GM21423 (cell line): ENCODE results near the gene LAT.

Experiments used
- ATAC-seq: cut with Tn5 transposase; IDR thresholded peaks from one replicate; pipeline ENCODE4 v1.9.1; 2021; ENCODE audit warnings: mild to moderate bottlenecking, moderate library complexity; ENCODE audit not compliant: unreplicated experiment

Gene LAT

DNA sequence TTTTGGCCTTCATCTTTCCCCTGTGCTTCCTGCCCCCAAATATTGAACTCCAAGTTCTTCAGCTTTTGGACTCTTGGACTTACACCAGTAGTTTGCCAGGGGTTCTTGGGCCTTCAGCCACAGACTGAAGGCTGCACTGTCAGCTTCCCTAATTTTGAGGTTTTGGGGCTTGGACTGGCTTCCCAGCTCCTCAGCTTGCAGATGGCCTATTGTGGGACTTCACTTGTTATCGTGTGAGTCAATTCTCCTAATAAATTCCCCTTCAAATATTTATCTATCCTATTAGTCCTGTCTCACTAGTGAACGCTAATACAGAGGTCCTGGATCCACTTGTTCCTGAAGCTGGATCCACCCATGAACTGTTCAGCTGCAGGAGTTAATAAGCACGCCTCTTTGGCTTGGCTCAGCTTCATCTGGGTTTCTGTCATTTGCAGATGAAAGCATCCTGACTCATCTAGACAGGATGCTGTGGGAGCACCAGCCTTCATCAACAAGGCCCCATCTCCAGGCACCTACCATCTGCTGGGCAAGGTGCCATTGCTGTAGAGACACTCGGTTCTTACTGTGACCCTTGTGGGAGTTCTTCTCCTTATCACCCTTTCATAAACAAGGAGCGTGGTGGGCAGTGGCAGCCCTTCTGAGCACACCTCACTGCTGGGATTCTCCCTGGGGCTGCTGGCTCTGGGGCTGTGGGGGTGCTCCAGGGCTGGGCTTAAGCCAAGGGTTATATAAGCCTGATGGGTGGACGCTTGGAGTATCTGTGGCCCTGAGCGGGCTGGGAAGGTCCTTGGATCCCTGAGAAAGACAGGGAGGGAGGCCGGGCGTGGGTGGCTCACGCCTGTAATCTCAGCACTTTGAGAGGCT, 23.1 kb downstream of the LAT start:
- no peak for ATAC-seq

DNA sequence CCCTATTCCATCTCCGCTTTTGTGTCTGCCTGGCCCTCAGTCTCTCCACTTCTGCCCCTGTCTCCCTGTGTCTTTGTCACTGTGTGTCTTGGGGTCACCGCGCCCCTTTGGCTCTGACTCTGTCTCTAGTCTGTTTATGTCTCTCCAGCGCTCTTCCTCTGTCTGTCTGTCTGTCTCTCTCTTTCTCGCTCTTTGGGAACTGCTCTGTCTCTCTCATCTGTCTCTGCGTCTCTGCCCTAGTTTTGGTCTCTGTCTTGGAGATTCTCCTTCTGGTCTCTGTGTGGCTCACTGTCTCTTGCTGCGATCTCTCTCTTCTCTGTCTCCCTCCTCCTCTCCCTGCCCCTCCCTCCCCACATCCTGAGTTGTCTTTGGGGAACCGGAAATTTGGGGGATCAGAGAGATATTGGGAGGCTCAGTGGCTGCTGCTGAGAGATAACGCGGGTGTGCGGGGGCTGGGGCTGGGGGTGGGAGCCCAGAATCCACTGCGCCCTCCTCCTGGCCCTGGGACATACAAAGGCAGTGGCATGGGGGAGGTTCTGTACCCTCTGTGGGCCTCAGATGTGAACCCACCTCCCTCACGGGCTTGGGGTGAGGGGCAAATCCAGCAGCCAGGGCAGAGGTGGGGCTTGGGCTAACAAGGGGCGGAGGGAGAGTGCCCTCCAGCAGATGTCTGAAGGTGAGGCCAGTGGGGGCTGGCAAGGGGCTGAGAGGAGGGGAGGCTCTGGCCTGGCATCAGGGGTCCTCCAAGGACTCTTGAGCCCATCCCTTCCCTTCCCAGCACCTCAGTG, 24.4 kb downstream of the LAT start:
- ATAC-seq, result no peak

DNA sequence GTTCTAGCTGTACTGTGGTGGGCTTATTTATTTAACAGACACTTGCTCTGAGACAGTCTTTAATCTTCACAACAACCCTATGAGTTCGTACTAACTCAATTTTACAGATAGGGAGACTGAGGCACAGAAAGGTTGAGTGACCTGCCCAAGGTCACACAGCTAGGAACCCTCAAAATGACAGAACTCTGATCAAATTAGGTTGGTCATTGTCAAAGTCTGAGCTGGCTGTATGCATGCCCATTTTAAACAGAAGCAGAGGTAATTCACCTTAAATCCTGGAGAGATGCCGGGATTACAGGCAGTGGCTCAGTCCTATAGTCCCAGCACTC, 24.9 kb downstream of the LAT start:
- no peak for ATAC-seq

DNA sequence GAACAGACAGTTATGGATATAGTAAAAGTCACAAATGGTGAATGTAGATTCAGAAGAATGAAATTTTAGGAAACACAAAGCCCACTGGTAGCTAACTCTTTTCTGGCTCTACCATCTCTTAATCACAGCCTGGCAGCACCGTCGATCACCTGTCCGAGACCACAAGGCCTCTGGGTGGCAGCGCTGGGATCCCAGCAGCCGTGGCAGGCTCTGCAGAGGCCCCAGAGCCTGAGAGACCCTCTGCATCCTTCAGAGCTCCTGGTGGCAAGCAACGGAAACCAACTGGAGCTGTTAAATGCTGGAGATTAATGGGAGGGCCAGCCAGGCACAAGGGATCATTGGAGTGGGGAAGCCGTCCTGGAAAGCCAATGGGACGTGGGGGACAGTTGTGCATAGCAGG, 26.3 kb downstream of the LAT start:
- ATAC-seq, result no peak

DNA sequence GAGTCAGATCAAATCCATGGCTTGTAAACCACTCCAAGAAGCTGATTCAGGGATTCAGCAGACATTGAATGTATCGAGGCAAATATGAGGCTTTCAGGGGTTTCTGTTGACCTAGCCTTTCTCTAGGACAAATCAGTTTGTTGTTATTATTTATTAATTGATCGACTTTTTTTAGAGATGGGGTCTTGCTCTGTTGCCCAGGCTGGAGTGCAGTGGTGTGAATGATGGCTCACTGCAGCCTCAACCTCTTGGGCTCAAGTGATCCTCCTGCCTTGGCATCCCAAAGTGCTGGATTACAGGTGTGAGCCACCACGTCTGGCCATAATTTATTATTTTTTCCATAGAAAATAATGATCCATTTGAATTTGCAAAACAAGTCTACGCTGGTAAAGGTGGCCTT, 27.0 kb downstream of the LAT start:
- ATAC-seq, result no peak

DNA sequence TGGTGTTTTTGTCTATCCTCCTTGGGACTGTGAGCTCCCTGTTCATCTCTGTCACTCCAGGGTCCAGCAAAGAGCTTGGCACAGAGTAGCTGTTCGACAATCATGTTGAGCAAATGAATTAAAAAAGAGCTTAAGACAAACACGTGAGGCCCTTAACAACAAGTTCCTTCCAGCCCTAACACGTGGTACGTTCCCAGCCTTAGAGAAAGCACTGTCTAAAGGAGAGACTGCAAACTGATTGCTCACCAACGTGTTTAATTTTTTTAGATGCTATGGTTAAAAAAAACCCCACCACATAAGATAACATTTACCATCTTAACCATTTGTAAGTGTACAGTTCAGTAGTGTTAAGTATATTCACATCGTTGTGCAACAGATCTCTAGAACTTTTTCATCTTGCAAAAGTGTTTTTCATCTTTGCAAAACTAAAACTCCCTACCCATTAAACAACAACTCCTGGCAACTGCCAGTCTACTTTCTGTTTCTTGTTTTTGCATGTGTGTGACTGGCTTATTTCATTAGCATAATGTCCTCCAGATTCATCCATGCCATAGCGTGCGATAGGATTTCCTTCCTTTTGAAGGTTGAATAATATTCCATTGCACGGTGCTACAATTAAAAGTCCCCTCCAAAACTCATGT, 28.2 kb downstream of the LAT start:
- ATAC-seq, result no peak

DNA sequence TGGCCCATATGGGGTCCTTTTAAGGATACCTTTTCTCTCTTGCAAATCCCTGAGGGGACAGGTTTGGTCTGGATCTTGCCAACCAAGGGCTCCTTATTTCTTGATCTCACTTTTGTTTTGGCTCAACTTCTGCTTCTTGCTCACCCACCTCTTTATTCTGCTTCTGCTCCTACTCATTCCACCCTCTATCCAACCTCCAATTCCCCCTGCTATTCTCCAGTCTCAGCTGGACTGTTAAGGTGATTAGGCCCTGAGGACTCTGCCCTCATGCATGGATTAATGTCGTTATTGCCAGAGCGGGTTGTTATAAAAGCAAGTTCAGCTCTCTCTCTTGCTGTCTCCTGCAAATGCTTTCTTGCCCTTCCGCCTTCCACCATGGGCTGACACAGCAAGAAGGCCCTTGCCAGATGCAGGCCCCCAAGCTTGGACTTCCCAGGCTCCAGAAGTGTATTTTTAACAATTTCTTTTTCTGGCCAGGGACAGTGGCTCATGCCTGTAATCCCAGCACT, 29.8 kb downstream of the LAT start:
- ATAC-seq, result no peak

DNA sequence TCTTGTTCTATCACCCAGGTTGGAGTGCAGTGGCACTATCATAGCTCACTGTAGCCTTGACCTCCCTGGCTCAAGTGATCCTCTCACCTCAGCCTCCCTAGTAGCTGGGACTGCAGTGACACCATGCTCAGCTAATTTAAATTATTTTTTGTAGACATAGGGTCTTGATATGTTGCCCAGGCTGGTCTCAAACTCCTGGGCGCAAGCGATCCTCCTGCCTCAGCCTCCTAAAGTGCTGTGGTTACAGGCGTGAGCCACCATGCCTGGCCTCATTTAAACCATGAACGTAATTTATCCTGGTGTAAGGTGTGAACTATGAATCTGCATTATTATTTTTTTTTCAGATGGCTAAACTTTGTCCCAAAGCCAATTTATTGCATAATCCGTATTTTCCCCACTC, 37.3 kb downstream of the LAT start:
- no peak for ATAC-seq

DNA sequence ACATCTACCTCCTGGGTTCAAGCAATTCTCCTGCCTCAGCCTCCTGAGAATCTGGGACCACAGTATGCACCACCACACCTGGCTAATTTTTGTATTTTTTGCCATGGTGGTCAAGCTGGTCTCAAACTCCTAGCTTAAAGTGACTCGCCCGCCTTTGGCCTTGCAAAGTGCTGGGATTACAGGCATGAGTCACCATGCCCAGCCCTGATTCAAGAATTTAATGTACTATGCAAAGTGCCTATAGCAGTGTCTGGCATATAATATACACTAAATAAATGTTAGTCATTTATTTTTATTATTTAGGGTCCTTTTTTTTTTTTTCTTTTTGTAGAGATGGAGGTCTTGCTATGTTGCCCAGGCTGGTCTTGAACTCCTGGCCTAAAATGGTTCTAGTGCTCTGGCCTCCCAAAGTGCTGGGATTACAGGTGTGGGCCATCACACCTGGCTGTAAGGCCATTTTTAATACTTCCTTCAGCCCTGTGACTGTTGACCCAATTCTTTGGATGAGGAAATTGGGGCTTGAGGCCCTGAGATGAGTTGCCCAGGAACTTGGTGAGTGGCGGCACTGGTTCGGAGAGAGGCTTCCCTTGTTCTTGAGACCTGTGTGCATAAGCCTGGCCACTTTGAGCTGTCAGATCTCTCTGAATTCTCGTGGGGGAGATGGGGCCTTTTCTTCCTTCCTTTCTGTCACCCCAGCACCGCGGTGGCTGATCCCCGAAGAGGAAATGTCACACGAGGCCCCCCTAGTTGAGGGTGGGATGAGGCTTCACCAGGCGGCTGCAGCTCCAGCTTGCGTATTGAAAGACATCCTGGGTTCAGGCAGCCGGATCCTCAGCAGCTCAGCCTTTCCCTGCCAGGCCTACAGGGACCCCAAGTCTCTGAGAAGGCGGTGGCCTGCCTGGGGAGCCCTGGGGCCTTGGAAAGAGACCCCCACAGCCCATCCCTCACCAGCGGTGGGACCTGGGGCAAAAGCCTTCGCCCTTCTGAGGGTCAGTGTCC, 38.7 kb downstream of the LAT start:
- ATAC-seq, result no peak

DNA sequence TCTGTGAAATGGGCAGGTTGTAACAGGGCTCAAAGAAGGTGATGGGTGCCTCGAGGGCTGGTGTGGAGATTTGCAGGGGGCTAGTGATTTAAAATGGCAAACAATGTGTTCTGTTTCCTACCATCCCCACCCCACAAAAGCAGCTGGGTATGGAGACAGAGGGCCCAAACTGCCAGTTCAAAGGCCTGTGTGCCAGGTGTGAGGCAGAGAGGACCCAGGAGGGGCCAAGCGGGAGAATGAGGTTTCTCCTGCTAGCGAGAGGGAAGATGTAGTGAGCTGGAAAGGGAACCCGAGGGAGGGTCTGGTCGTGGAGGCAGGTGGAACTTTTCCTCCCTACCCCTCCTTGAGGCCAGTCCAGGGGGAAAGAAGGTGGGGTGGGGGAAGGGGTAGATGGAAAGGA, 39.4 kb downstream of the LAT start:
- ATAC-seq, result no peak

DNA sequence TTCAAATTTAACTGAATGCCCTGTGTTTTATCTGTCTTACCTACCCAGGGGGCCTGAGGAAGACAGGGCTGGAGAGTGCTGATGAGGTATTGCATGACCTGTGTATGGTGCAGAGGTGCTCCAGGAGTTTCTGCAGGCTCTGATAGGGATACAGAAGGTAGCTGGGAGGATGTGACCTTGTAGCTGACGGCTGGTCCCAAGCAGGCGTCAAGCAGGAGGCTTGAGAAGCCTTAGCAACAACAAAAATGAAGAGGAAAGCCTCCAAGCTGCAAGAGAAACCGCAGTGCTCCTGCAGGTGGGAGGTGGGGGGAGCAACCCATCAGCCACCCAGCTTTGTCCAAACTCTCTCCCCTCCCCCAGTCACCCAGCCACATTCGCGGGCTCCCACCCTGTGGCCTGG, 40.4 kb downstream of the LAT start:
- ATAC-seq, result no peak

DNA sequence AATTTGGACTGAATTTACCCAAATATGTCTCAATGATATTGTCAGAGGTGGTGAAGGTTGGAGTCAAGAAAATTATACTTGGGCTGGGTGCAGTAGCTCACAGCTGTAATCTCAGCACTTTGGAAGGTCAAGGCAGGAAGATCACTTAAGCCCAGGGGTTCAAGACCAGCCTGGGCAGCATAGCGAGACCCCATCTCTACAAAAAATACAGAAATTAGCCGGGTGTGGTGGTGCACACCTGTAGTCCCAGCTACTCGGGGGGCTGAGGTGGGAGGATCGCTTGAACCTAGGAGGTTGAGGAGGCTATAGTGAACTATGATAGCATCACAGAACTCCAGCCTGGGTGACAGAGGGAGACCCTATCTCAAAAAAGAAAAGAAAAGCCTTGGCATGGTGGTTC, 40.9 kb downstream of the LAT start:
- no peak for ATAC-seq

DNA sequence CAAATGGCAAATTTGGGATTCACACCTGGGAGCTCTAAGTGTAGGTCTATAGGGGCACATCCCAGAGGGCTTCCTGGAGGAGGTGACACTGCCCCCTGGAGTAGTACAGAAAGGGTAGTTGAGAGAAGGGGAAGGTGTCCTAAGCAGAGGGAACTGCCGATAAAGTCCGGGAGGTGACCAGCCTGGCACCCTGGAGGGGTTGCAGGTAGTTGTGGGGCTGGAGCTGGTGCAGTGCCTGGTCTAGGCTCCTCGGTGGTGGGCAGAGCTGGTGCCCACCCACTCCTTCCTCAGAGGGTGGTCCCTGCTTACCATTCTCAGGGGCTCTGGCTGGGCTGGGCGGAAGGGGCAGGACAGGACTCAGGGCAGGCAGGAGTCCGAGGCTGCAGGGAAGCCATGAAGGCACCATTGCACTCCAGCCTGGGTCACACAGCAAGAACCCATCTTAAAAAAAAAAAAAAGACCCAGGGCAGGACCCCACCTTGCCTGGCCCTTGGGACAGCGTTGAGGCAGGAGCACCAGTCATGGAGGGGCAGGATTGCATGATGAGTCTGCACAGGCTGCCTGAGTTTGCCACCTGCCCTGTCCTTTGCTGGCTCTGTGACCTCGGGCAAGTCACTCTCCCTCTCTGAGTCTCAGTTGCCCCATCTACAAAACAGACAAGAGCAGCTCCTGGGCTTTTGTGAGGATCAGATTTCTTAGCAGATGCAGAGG, 43.8 kb downstream of the LAT start:
- ATAC-seq, result no peak

DNA sequence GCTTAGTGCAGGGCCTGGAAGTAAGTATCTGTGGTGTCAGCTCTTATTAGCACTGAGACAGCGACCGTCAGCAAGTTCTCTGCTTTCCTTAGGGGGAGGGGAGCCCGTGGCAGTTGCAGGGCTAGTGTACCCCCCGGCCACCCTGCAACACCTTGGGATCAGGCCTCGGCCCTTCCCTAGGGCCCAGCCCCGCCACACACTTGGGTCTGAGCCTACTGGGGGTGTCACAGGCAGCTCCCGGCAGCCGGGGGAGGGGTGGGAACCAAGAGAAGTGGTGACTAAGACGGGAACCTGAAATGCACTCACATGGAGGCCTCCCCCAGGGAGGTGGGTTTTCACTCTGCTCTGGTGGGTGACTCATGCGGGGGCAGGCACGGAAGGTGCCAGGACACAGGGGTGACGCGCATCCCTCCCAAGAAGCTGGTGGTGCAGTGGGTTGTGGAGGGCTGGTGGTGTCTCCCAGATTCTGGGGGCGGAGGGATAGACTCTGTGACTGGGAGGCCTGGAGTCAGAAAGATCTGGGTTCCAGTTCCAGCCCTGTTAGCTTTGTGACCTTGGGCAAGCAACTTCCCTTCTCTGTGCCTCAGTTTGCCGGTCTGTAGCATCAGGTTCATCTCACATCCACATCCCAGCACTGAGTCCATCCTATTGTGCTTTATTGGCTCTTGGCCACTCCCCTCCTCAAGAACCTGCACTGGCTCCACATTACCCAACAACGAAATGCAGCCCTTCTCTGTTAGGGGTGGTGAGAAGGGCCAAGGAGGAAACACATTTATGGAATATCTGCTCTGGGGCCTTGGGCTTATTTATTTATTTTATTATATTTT, 44.5 kb downstream of the LAT start:
- no peak for ATAC-seq

DNA sequence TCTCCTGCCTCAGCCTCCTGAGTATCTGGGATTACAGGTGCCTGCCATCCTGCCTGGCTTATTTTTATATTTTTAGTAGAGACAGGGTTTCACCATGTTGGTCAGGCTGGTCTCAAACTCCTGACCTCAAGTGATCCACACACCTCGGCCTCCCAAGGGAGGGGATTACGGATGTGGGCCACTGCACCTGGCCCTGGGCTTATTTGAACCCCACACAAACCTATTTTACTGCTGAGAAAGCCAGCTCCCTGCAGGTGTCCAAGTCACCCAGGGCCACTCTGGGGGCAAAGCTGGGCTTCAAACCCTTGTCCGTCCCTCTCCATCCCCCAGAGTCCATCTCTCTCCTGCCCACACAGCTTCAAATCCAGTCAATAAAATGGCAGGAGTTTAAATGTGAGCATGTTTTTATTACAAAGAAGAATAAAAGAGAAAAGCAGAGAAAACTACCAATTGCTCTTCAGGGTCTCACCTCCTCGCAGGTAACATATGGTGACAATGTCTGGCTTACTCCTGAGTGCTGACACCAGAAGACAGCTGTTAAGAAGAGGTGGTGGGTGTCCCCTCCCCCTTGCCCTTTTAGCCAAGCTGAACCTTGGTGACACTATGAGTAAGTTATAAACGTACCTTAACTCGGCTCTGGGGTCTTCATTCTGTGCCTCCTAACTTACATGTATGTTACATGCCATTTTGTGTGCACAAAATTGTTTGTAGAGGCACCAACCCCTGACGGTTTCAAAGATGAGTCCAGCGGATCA, 45.4 kb downstream of the LAT start:
- ATAC-seq, result no peak
